Raji (cell line): ENCODE results near the gene GALE.

Experiments
- POLR2A ChIP-seq: IDR thresholded peaks from 2 replicates; pipeline ENCODE4 v1.6.1; 2011; ENCODE audit warnings: low read depth, low read length, control low read depth; ENCODE audit not compliant: insufficient read depth

The GALE gene

GRCh38 chr1:23795676-23796465, 4.7 kb downstream of the GALE start:
- TF ChIP-seq POLR2A, result no peak

- TF ChIP-seq POLR2A, result no peak
Measured at GRCh38 chr1:23793861-23794731, 6.5 kb downstream of the GALE start.

- no peak for TF ChIP-seq POLR2A
Measured at GRCh38 chr1:23793018-23793781, 7.4 kb downstream of the GALE start.

GRCh38 chr1:23792151-23792945, 8.2 kb downstream of the GALE start:
- no peak for TF ChIP-seq POLR2A

- peak; percentile 29; the same call in 1 of the 2 replicates for TF ChIP-seq POLR2A
Measured at GRCh38 chr1:23791516-23792047, 9.0 kb downstream of the GALE start.

- TF ChIP-seq POLR2A, result peak; percentile 68
Measured at GRCh38 chr1:23790696-23791515, 9.6 kb downstream of the GALE start, which contains the start of gene LYPLA2. Gene LYPLA2, plus strand, starts transcription at chr1:23791145. Its CDS starts 1,538 bp downstream, at chr1:23792683.

GRCh38 chr1:23788695-23789094, 11.9 kb downstream of the GALE start:
- TF ChIP-seq POLR2A, result no peak

GRCh38 chr1:23787701-23788100, 12.9 kb downstream of the GALE start:
- no peak for TF ChIP-seq POLR2A

- no peak for TF ChIP-seq POLR2A
Measured at GRCh38 chr1:23784846-23785245, 15.7 kb downstream of the GALE start.

GRCh38 chr1:23779826-23780371, 20.7 kb downstream of the GALE start:
- no peak for TF ChIP-seq POLR2A

GRCh38 chr1:23777979-23778814, 22.4 kb downstream of the GALE start, which contains the start of gene PITHD1:
Gene PITHD1, plus strand, starts transcription at chr1:23778418. Its CDS starts 98 bp downstream, at chr1:23778516.
- peak; percentile 98 for TF ChIP-seq POLR2A

- no peak for TF ChIP-seq POLR2A
Measured at GRCh38 chr1:23776217-23776616, 24.3 kb downstream of the GALE start.

- TF ChIP-seq POLR2A, result no peak
Measured at GRCh38 chr1:23774174-23774880, 26.2 kb downstream of the GALE start.
